HUES6 (cell line): ENCODE data around the gene MAP2K2.
A peak's percentile ranks its signal among the peaks of the same experiment; 100 is the strongest.
"Not testable (repeated sequence)": the region's sequence is repeated elsewhere in the genome, so short reads cannot be mapped to it uniquely, and the experiment has no call there.

ENCODE experiments used
- H3K27ac ChIP-seq: 2 replicates; pipeline ENCODE4 v1.7.0; 2013; ENCODE audit warnings: low read depth, mild to moderate bottlenecking, low read length, inconsistent platforms
- H3K27me3 ChIP-seq: 2 replicates; pipeline ENCODE4 v1.6.1; 2013; ENCODE audit warnings: low read length; ENCODE audit not compliant: control insufficient read depth, insufficient read depth
- H3K36me3 ChIP-seq: 2 replicates; pipeline ENCODE4 v1.6.1; 2013; ENCODE audit warnings: low read length; ENCODE audit not compliant: control insufficient read depth, insufficient read depth
- H3K4me1 ChIP-seq: 2 replicates; pipeline ENCODE4 v1.6.1; 2013; ENCODE audit warnings: low read length; ENCODE audit not compliant: control insufficient read depth, insufficient read depth
- H3K4me3 ChIP-seq: 2 replicates; pipeline ENCODE4 v1.5.1; 2013; ENCODE audit warnings: low read depth, low read length
- H3K9ac ChIP-seq: one replicate; pipeline ENCODE4 v1.6.1; 2013; ENCODE audit warnings: mild to moderate bottlenecking, low read length
- H3K9me3 ChIP-seq: 2 replicates; pipeline ENCODE4 v1.6.1; 2013; ENCODE audit warnings: low read depth, low read length; ENCODE audit not compliant: control insufficient read depth, insufficient read depth

The MAP2K2 gene

GRCh38 chr19:4123615-4124568 lies at the start of gene MAP2K2:
Gene MAP2K2 (minus strand): TSS chr19:4124122. CDS start chr19:4123875, 247 bp downstream.
- peak within 1 kb of the TSS; percentile 79 for H3K4me3 ChIP-seq
- H3K27me3 ChIP-seq = no peaks in the 10 kb centered on the region
- H3K4me1 ChIP-seq = peaks cover 9% of the 10 kb centered on the region
- H3K27ac ChIP-seq = no peak within 1 kb of the TSS; the same call in 1 of the 2 replicates
- no peaks in the 10 kb centered on the region for H3K9me3 ChIP-seq
- H3K9ac ChIP-seq = peak within 1 kb of the TSS; percentile 86
- H3K36me3 ChIP-seq = peaks cover 14% of the 10 kb centered on the region

- Histone ChIP-seq H3K27ac (no peak overlapping the region), H3K4me3 (peak overlapping the region; percentile 44), H3K4me1 (no peaks in the 10 kb centered on the region), H3K27me3 (peaks cover 35% of the 10 kb centered on the region), H3K9ac (no peak overlapping the region), H3K36me3 (peaks cover 8% of the 10 kb centered on the region), H3K9me3 (no peaks in the 10 kb centered on the region)
Measured at GRCh38 chr19:4172861-4173473, 49.0 kb upstream of the MAP2K2 start.

- Histone ChIP-seq H3K9me3 (no peaks in the 10 kb centered on the region), H3K27ac (no peak overlapping the region), H3K4me1 (no peaks in the 10 kb centered on the region), H3K36me3 (peaks cover 8% of the 10 kb centered on the region), H3K27me3 (peaks cover 35% of the 10 kb centered on the region), H3K9ac (no peak overlapping the region), H3K4me3 (no peak overlapping the region)
Measured at GRCh38 chr19:4171676-4172075, 47.8 kb upstream of the MAP2K2 start.

- Histone ChIP-seq H3K36me3 (no peaks in the 10 kb centered on the region), H3K4me3 (no peak overlapping the region), H3K27me3 (peaks cover 22% of the 10 kb centered on the region; the same call in 1 of the 2 replicates), H3K9ac (no peak overlapping the region), H3K4me1 (no peaks in the 10 kb centered on the region), H3K9me3 (no peaks in the 10 kb centered on the region), H3K27ac (no peak overlapping the region)
Measured at GRCh38 chr19:4164262-4164661, 40.3 kb upstream of the MAP2K2 start.

- Histone ChIP-seq H3K9me3 (no peaks in the 10 kb centered on the region), H3K27me3 (peaks cover 18% of the 10 kb centered on the region; the same call in 1 of the 2 replicates), H3K4me1 (no peaks in the 10 kb centered on the region), H3K9ac (no peak overlapping the region), H3K4me3 (no peak overlapping the region), H3K27ac (no peak overlapping the region), H3K36me3 (no peaks in the 10 kb centered on the region)
Measured at GRCh38 chr19:4161415-4162077, 37.6 kb upstream of the MAP2K2 start.

GRCh38 chr19:4157971-4158370 lies 34.0 kb upstream of the MAP2K2 start:
- not testable (repeated sequence) for H3K9ac ChIP-seq, H3K27me3 ChIP-seq, H3K4me1 ChIP-seq, H3K36me3 ChIP-seq, H3K27ac ChIP-seq, H3K9me3 ChIP-seq, H3K4me3 ChIP-seq

GRCh38 chr19:4157164-4157563 lies 33.2 kb upstream of the MAP2K2 start:
- Histone ChIP-seq H3K4me3 (no peak overlapping the region), H3K27ac (no peak overlapping the region), H3K36me3 (no peaks in the 10 kb centered on the region)

GRCh38 chr19:4154571-4155312 lies 30.8 kb upstream of the MAP2K2 start:
- H3K9ac ChIP-seq = no peak overlapping the region
- H3K4me3 ChIP-seq = no peak overlapping the region
- no peaks in the 10 kb centered on the region; the same call in 1 of the 2 replicates for H3K27me3 ChIP-seq
- H3K27ac ChIP-seq = no peak overlapping the region
- no peaks in the 10 kb centered on the region for H3K9me3 ChIP-seq
- H3K4me1 ChIP-seq = no peaks in the 10 kb centered on the region
- H3K36me3 ChIP-seq = no peaks in the 10 kb centered on the region

More at GRCh38 chr19:4157164-4157563, 33.2 kb upstream of the MAP2K2 start:
- Histone ChIP-seq H3K4me1 (no peaks in the 10 kb centered on the region), H3K27me3 (no peaks in the 10 kb centered on the region; the same call in 1 of the 2 replicates), H3K9ac (no peak overlapping the region), H3K9me3 (no peaks in the 10 kb centered on the region)

GRCh38 chr19:4152241-4152998 lies 28.5 kb upstream of the MAP2K2 start:
- H3K9me3 ChIP-seq = no peaks in the 10 kb centered on the region
- H3K36me3 ChIP-seq = no peaks in the 10 kb centered on the region
- no peak overlapping the region for H3K27ac ChIP-seq
- H3K4me1 ChIP-seq = no peaks in the 10 kb centered on the region
- H3K27me3 ChIP-seq = no peaks in the 10 kb centered on the region; the same call in 1 of the 2 replicates
- H3K4me3 ChIP-seq = no peak overlapping the region
- H3K9ac ChIP-seq = no peak overlapping the region

GRCh38 chr19:4151623-4152022 lies 27.7 kb upstream of the MAP2K2 start:
- H3K27me3 ChIP-seq = no peaks in the 10 kb centered on the region; the same call in 1 of the 2 replicates
- H3K4me3 ChIP-seq = no peak overlapping the region
- no peaks in the 10 kb centered on the region for H3K36me3 ChIP-seq
- H3K9ac ChIP-seq = no peak overlapping the region
- H3K9me3 ChIP-seq = no peaks in the 10 kb centered on the region
- H3K4me1 ChIP-seq = no peaks in the 10 kb centered on the region
- no peak overlapping the region for H3K27ac ChIP-seq
